GM20431 (cell line): ENCODE data around the gene PABPC1L.
"Not testable (repeated sequence)": the region's sequence is repeated elsewhere in the genome, so short reads cannot be mapped to it uniquely, and the experiment has no call there.

Experiments used
- in situ Hi-C: fragments of 300-500 bp; cut with MseI, MboI; formaldehyde crosslinking; loops from one replicate; pipeline ENCODE4 v1.15.0; 2020; ENCODE audit warnings: low sequenced_read_pairs; ENCODE audit not compliant: unreplicated experiment

Gene PABPC1L

DNA sequence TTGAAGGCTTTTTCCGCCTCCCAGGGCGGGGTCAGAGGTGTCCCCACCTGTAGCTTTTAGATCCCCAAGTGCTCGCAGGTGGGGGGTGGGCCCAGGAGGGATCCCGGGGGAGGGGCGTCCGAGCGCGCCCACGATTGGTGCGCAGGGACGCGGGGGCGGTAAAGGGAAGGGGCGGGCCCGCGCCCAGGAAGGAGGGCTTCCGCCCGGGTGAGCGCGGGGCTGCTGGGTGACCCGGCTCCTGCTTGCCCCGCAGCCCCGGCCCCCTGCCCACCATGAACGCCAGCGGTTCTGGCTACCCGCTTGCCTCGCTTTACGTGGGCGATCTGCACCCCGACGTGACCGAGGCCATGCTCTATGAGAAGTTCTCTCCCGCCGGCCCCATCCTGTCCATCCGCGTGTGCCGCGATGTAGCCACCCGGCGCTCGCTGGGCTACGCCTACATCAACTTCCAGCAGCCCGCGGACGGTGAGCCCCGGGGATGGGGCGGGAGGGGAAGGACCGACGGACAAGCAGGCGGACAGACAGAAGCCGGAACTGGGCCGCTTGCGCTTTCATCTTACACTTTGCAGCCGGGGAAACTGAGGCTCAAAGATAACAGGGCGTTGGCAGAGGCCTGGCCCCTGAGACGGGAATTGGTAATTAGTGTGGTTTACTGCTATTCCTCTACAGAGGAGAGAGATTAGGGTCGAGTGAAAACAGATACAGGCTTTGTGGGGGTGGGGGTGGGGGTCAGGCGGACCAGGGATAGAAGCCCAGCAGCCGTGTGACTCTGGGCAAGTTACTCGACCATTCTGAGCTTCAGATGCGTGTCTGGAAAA, at the start of gene PABPC1L:
Gene PABPC1L (plus strand): TSS at position 189 of the 818 bp plus-strand sequence. CDS start 84 bp downstream, at position 273.
- in situ Hi-C loops, result no loop called here

GRCh38 chr20:44861531-44862006, 48.3 kb upstream of the PABPC1L start:
- in situ Hi-C loops, result no loop called here

GRCh38 chr20:44862286-44862685, 47.6 kb upstream of the PABPC1L start:
- in situ Hi-C loops, result no loop called here

- in situ Hi-C loops, result not testable (repeated sequence)
Measured at GRCh38 chr20:44863365-44864084, 46.3 kb upstream of the PABPC1L start.

GRCh38 chr20:44864493-44864892, 45.4 kb upstream of the PABPC1L start:
- in situ Hi-C loops, result not testable (repeated sequence)

- in situ Hi-C loops, result no loop called here
Measured at GRCh38 chr20:44866703-44867335, 43.0 kb upstream of the PABPC1L start.

DNA sequence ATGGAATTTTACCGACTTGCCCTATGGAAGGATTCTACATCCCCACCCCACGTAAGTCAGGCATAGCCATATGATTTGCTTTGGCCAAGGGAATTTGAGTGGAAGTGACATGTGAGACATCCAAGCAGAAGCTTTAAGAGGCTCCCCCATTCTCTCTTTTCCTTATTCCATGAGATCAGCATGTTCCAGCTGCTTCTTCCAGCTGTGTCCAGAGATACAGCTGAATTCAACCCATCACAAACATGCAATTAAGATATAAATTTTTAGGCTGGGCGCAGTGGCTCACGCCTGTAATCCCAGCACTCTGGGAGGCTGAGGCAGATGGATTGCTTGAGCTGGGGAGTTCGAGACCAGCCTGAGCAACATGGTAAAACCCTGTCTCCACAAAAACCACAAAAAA, 40.4 kb upstream of the PABPC1L start:
- in situ Hi-C loops, result no loop called here

GRCh38 chr20:44882360-44882759, 27.5 kb upstream of the PABPC1L start:
- in situ Hi-C loops, result not testable (repeated sequence)

GRCh38 chr20:44883214-44883902, 26.5 kb upstream of the PABPC1L start:
- in situ Hi-C loops, result no loop called here

- in situ Hi-C loops, result no loop called here
Measured at GRCh38 chr20:44884907-44885391, 24.9 kb upstream of the PABPC1L start.

- in situ Hi-C loops, result no loop called here
Measured at GRCh38 chr20:44885392-44886265, 24.2 kb upstream of the PABPC1L start, which contains the start of gene YWHAB. Gene YWHAB (plus strand): TSS chr20:44885705. CDS start chr20:44901534, 15,829 bp downstream.

DNA sequence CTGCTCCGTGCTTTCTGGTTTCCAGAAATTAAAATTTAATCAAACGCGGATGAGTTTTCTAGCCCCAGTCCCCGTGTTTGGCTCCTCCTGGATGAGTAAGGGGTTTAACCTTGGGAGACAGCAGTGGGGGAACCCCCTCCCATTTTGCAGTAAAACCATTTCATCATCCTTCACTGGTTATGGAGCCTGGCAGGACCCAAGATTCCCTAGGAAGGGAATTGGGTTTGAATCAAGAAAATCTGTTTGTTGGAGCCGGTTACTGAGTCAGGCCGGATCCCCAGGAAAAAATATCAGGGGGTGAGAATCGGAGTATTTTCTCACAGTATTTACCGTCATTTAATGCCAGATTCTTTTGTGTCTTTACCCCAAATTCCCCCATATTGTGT, 23.6 kb upstream of the PABPC1L start:
- in situ Hi-C loops, result no loop called here

GRCh38 chr20:44886828-44887227, 23.0 kb upstream of the PABPC1L start:
- in situ Hi-C loops, result no loop called here

DNA sequence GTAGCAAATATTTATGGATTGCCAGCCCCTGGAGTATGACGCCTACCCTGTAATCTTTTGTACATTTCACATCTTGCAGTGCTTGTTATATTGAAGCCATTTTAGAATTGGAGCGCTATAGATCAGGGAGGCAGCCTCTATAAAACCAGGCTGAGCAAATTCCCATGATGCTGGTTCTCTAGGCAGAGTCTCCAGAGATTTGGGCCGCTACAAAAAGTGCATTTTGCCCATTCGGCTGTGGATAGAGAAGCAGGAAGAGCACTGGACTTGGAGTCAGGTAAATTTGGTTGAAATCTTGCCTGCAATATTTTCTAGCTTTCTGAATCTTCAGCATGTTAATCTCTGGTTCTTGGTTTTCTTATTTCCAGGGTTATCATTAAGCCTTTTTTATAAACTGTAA, 22.4 kb upstream of the PABPC1L start:
- in situ Hi-C loops, result no loop called here

DNA sequence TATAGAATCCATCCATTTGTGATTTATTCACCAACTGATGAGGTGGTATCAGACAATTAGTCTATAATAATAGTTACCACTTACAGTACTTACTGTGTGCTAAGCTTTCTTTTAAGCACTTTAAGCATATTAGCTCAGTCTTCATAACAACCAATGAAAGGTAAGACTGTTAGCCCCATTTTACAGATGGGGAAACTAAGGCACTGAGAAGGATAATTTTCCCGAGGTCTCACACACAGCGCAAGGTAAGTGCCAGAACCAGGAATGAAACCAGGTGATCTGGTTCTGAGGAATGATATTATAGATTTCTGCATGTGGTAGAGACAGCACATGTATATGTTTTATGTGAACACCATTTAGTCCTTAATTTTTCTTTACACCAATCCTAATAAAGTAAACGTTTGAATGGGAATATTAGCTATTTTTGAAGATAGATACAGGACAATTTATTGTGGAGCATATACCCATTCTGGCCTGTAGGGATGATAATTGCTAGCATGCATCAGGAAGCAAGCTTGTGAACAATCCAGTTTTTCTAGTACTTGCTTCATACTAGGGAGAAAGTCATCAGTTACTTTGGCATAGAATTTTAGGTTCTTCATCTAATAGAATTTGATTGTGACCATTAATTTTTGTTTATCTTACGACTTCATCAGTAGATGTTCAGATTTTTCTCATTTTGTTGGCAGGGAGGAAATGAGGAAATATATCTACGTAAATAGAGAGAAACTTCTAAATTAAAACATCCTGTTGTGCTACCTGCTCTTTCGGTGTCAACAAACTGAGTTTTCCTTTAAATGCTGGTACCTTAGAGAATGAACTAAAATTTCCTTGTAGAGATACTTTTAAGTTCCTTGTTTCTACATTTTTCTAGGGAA, 21.4 kb upstream of the PABPC1L start:
- in situ Hi-C loops, result no loop called here

GRCh38 chr20:44891826-44892225, 18.0 kb upstream of the PABPC1L start:
- in situ Hi-C loops, result no loop called here

- in situ Hi-C loops, result no loop called here
Measured at GRCh38 chr20:44894959-44895358, 14.9 kb upstream of the PABPC1L start.

- in situ Hi-C loops, result no loop called here
Measured at GRCh38 chr20:44896583-44896982, 13.3 kb upstream of the PABPC1L start.
